DOHH2 (cell line): ENCODE results near the gene PPARD.

Experiments used
- EZH2phosphoT487 ChIP-seq: fragments of 200-600 bp; sonication (generic); IDR thresholded peaks from 2 replicates; pipeline ENCODE4 v1.6.1; 2017; ENCODE audit warnings: borderline replicate concordance, mild to moderate bottlenecking, antibody characterized with exemption, low read length, moderate library complexity, mixed read lengths
- TF ChIP-seq, protein P1 (sequence below): fragments of 200-600 bp; sonication (generic); IDR thresholded peaks from one replicate; pipeline ENCODE4 v1.5.1; 2014; ENCODE audit warnings: antibody characterized with exemption, mild to moderate bottlenecking, low read depth, low read length; ENCODE audit not compliant: poor library complexity, severe bottlenecking

- TF ChIP-seq, protein P1, sequence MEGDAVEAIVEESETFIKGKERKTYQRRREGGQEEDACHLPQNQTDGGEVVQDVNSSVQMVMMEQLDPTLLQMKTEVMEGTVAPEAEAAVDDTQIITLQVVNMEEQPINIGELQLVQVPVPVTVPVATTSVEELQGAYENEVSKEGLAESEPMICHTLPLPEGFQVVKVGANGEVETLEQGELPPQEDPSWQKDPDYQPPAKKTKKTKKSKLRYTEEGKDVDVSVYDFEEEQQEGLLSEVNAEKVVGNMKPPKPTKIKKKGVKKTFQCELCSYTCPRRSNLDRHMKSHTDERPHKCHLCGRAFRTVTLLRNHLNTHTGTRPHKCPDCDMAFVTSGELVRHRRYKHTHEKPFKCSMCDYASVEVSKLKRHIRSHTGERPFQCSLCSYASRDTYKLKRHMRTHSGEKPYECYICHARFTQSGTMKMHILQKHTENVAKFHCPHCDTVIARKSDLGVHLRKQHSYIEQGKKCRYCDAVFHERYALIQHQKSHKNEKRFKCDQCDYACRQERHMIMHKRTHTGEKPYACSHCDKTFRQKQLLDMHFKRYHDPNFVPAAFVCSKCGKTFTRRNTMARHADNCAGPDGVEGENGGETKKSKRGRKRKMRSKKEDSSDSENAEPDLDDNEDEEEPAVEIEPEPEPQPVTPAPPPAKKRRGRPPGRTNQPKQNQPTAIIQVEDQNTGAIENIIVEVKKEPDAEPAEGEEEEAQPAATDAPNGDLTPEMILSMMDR, result no peak
- no peak for TF ChIP-seq EZH2phosphoT487
Observed at GRCh38 chr6:35312076-35312800, 30.1 kb upstream of the PPARD start.
